GM12801 (cell line): ENCODE measurements around the gene ADGRD1.

Experiments
- CTCF ChIP-seq: IDR thresholded peaks from one replicate; pipeline ENCODE4 v1.5.1; 2011; ENCODE audit warnings: control low read depth; ENCODE audit not compliant: insufficient read length; ENCODE audit errors: extremely low read depth

ADGRD1 gene

GRCh38 chr12:131005161-131006035 is 51.7 kb downstream of the ADGRD1 start:
- TF ChIP-seq CTCF, result no peak

GRCh38 chr12:131006036-131006735 is 52.5 kb downstream of the ADGRD1 start:
- no peak for TF ChIP-seq CTCF

- TF ChIP-seq CTCF, result no peak
Measured at GRCh38 chr12:131007031-131007739, 53.5 kb downstream of the ADGRD1 start.

GRCh38 chr12:131007740-131008117 is 54.0 kb downstream of the ADGRD1 start:
- TF ChIP-seq CTCF, result no peak

- TF ChIP-seq CTCF, result no peak
Measured at GRCh38 chr12:131008131-131008912, 54.6 kb downstream of the ADGRD1 start.

- no peak for TF ChIP-seq CTCF
Measured at GRCh38 chr12:131008913-131009270, 55.2 kb downstream of the ADGRD1 start.
